HG03442 (cell line): ENCODE data around the gene ZNF417.
"Not testable (repeated sequence)": the region's sequence is repeated elsewhere in the genome, so short reads cannot be mapped to it uniquely, and the experiment has no call there.

Experiments
- ATAC-seq: cut with Tn5 transposase; IDR thresholded peaks from one replicate; pipeline ENCODE4 v1.9.1; 2021; ENCODE audit warnings: mild to moderate bottlenecking, moderate library complexity; ENCODE audit not compliant: unreplicated experiment

ZNF417 gene

DNA sequence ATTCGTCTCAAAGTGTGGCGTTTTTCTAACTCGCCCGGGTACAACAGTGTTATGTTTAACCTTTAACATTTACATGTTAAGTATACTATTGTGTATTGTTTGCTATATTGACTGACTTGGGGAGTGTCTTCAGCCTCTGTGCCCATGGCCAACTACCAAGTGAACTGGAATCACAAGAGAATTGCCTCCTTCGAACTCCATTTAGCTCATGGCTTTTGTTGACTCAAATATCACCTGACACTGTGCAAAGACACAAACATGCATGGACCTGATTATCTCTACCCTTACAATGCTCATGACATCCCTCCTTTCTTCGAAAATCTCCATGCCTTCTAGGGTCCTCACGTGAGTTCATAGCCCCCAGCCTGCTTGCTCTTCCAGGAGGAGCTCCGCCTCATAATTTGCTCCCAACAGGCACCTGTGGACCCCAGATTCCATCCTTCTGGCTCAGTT lies 28.3 kb downstream of the ZNF417 start:
- ATAC-seq, result no peak

DNA sequence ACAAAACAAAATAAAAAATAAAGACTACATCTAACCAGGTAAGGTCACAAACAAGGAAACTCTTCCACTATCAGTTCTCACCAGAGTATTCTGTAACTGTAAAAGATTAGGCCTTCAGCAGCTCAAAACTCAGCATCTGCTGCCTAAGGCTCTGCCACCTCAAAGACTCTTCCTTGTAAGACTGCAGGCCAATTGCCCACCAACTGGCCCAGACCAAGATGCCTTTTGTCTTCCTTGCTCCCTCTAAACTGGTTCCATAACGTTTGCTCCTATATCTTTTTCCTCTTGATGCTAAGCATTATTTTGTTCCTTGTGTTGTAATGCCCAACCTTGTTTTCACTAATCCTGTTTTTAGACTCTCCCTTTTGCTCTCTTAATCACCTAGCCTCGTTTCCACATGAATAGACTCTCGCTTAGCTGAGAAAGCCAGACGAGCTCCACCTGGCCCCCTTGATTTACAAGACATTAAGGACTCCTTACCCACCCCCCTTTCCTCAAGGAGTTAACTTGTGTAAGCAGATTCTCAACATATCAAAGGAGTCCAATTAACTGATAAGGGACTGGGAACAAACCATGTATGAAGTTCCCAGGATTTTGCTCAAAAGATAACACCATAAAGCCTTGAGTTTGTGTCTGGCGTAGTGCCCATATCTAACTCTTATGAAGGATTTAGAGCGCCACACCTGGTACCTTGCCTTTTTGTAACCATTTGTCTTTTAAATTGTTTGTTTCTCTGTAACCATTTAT lies 29.0 kb downstream of the ZNF417 start:
- no peak for ATAC-seq

DNA sequence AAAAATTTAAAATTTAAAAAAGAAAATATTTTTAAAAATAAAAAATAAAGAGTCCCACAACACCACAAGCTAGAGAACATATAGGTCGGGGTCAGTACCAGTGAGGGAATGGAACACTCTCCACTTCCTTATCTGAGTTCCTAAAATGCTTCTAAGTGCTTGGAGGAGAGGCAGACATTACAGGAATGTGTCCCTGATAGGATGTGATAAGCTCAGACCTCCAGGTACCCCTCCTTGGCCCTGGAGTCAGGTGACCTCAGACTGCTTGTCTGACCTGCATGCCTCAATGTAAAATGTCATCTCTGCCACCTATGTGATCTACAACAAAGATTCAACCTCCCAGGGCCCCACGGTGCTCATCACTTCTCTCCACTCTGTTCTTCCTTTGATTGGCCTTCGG lies 30.3 kb downstream of the ZNF417 start:
- ATAC-seq, result no peak

DNA sequence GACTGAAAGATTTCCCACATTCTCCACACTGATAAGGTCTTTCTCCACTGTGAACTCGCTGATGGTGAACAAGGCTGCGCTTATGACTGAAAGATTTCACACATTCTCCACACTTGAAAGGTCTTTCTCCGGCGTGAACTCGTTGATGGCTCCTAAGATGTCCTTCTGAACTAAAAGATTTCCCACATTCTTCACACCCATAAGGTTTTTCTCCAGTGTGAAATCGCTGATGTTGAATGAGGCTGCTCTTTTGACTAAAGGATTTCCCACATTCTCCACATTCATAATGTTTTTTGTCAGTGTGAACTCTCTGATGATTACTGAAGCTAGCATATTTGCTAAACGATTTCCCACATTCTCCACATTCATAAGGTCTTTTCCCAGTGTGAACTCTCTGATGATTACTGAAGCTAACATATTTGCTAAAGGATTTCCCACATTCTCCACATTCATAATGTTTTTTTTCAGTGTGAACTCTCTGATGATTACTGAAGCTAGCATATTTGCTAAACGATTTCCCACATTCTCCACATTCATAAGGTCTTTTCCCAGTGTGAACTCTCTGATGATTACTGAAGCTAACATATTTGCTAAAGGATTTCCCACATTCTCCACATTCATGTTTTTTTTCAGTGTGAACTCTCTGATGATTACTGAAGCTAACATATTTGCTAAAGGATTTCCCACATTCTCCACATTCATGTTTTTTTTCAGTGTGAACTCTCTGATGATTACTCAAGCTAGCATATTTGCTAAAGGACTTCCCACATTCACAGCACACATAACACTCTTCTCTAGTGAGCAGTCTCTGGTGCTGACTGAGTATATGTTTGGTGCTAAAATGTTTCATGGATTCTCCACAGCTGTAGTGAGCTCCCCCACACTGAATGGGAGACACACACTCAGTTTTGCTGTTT lies 42.3 kb downstream of the ZNF417 start:
- not testable (repeated sequence) for ATAC-seq

DNA sequence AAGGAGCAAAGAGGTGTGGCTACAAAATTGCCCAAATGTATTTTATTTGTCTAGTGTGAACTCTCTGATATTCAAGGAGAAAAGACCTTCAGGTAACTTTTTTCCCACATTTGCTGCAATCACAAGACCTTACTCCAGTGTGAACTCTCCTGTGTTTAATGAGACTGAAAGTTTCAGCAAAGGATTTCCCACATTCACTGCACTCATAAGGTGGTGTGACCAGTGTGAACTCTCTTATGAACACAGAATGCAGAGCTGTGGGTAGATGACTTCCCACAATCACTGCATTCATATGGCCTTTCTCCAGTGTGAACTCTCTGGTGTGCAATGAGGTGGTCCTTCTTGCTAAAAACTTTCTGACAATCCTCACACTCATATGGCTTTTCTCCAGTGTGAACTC lies 43.9 kb downstream of the ZNF417 start:
- no peak for ATAC-seq

DNA sequence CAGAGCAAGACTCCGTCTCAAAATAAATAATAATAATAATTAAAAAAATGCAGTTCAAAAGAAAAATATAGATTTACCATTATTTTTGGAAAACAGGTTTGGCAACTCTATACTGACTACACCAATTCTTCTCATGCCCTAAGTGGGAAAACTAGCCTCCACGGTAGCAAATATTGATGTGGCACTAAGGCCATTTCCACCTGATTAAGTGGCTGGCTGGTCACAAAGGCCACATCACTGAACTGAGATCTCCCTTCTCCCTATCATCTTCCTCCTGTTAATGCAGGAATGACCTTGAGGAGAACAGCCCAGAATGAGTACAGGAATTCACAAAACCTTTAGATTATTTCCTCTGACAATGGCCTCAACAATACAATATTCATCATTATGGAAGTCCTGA lies 46.2 kb downstream of the ZNF417 start:
- ATAC-seq, result no peak

DNA sequence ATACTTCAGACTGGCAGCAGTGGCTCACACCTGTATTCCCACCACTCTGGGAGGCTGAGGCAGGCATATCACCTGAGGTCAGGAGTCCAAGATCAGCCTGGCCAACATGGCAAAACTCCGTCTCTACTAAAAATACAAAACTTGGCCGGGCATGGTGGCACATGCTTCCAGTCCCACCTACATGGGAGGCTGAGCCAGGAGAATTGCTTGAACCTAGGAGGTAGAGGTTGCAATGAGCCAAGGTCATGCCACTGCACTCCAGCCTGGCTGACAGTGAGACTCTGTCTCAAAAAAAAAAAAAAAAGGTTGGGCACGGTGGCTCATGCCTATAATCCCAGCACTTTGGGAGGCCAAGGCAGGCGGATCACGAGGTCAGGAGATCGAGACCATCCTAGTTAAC lies 46.7 kb downstream of the ZNF417 start:
- not testable (repeated sequence) for ATAC-seq

DNA sequence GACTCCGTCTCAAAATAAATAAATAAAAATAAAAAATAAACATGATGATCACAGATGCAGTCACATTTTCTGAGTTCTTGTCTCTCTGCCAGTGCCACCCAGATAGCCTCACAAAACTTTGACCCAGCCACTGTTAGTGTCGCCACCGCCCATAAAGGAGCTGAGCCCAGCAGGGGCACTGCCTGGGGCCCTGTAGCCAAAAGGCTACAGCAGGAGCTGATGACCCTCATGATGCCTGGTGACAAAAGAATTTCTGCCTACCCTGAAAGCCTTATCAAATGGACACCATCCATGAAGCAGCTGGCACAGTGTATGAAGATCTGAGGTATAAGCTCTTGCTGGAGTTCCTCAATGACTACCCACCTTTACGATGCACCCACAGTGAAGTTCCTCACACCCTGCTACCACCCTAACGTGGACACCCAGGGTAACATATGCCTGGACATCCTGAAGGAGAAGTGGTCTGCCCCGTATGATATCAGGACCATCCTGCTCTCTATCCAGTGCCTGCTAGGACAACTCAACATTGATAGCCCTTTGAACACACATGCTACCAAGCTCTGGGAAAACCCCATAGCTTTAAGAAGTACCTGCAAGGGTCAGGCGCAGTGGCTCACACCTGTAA lies 48.4 kb downstream of the ZNF417 start:
- ATAC-seq, result no peak
